Measurements from ENCODE around the gene AK5.
"Not testable (repeated sequence)": the region's sequence is repeated elsewhere in the genome, so short reads cannot be mapped to it uniquely, and the experiment has no call there.

AK5 gene

GRCh38 chr1:77516106-77516505 is 234.3 kb downstream of the AK5 start:
- Histone ChIP-seq H3K9me3 (ENCODE audit: control insufficient read depth, low read length) (no peaks in the 10 kb centered on the region), H3K9ac (no peak overlapping the region), H3K79me2 (no peaks in the 10 kb centered on the region), H2AFZ (no peak overlapping the region), H3K4me1 (no peaks in the 10 kb centered on the region), H3K4me3 (ENCODE audit: low read depth, low read length) (no peak overlapping the region), H3K36me3 (ENCODE audit: control insufficient read depth, insufficient read depth, low read length) (no peaks in the 10 kb centered on the region), H3K4me2 (ENCODE audit: low read length) (no peak overlapping the region), H3K27me3 (ENCODE audit: control insufficient read depth, insufficient read depth, low read length) (no peaks in the 10 kb centered on the region), H3K27ac (no peak overlapping the region)
- TF ChIP-seq CTCF (IDR thresholded peaks at IDR 0.05), result no peak

- Histone ChIP-seq H3K36me3 (ENCODE audit: control insufficient read depth, insufficient read depth, low read length) (no peaks in the 10 kb centered on the region), H3K9ac (no peak overlapping the region), H2AFZ (no peak overlapping the region), H3K9me3 (ENCODE audit: control insufficient read depth, low read length) (no peaks in the 10 kb centered on the region), H3K27ac (no peak overlapping the region), H3K4me2 (ENCODE audit: low read length) (no peak overlapping the region), H3K4me1 (no peaks in the 10 kb centered on the region), H3K79me2 (no peaks in the 10 kb centered on the region), H3K4me3 (ENCODE audit: low read depth, low read length) (no peak overlapping the region), H3K27me3 (ENCODE audit: control insufficient read depth, insufficient read depth, low read length) (no peaks in the 10 kb centered on the region)
- no peak for TF ChIP-seq CTCF (IDR thresholded peaks at IDR 0.05)
Observed at GRCh38 chr1:77524038-77524437, 242.2 kb downstream of the AK5 start.

GRCh38 chr1:77531149-77531548 is 249.3 kb downstream of the AK5 start:
- not testable (repeated sequence) for H3K9ac ChIP-seq; H3K4me3 ChIP-seq (ENCODE audit: low read depth, low read length); H3K79me2 ChIP-seq; H3K27ac ChIP-seq; H3K36me3 ChIP-seq (ENCODE audit: control insufficient read depth, insufficient read depth, low read length); H3K27me3 ChIP-seq (ENCODE audit: control insufficient read depth, insufficient read depth, low read length); H3K9me3 ChIP-seq (ENCODE audit: control insufficient read depth, low read length); H2AFZ ChIP-seq; H3K4me2 ChIP-seq (ENCODE audit: low read length); H3K4me1 ChIP-seq

- H3K27me3 ChIP-seq (ENCODE audit: control insufficient read depth, insufficient read depth, low read length); H3K4me2 ChIP-seq (ENCODE audit: low read length); H3K4me3 ChIP-seq (ENCODE audit: low read depth, low read length); H3K9me3 ChIP-seq (ENCODE audit: control insufficient read depth, low read length); H3K36me3 ChIP-seq (ENCODE audit: control insufficient read depth, insufficient read depth, low read length); H3K9ac ChIP-seq; H3K4me1 ChIP-seq; H3K79me2 ChIP-seq; H3K27ac ChIP-seq; H2AFZ ChIP-seq: not testable (repeated sequence)
Observed at GRCh38 chr1:77531596-77532280, 249.9 kb downstream of the AK5 start.

- no peak for TF ChIP-seq CTCF (IDR thresholded peaks at IDR 0.05)
- H3K79me2 ChIP-seq, result no peaks in the 10 kb centered on the region
- H3K27ac ChIP-seq, result no peak overlapping the region
- no peak overlapping the region for H3K9ac ChIP-seq
- H2AFZ ChIP-seq, result no peak overlapping the region
- no peaks in the 10 kb centered on the region for H3K4me1 ChIP-seq
- no peaks in the 10 kb centered on the region for H3K36me3 ChIP-seq (ENCODE audit: control insufficient read depth, insufficient read depth, low read length)
- H3K9me3 ChIP-seq (ENCODE audit: control insufficient read depth, low read length), result no peaks in the 10 kb centered on the region
- H3K4me2 ChIP-seq (ENCODE audit: low read length), result no peak overlapping the region
- no peaks in the 10 kb centered on the region for H3K27me3 ChIP-seq (ENCODE audit: control insufficient read depth, insufficient read depth, low read length)
- H3K4me3 ChIP-seq (ENCODE audit: low read depth, low read length), result no peak overlapping the region
Observed at GRCh38 chr1:77532641-77533040, 250.8 kb downstream of the AK5 start.
